ENCODE measurements around the gene LRRC34. TPM values are rescaled to one million over a fixed set of nuclear protein-coding genes. Genes with fewer than 3 reads are reported as not detected.

Gene LRRC34
- total and polyA plus RNA-seq, 4 experiments from 2014 or later, result 0.33 to 0.98 (median 0.42) TPM

- intact Hi-C loops (cut with micrococcal nuclease), result no loop called here
- no peak for DNase-seq
- H3K9me3 ChIP-seq (ENCODE audit: control insufficient read depth in 1 of 2, low read length in 2 of 2), result no peaks in the 10 kb centered on the region
- Mint-ChIP-seq H3K9me3 (no peaks in the 10 kb centered on the region), H3K4me1 (peaks cover 9 to 14% (median 10%) of the 10 kb centered on the region in 4 donors), H3K4me3 (no peak overlapping the region), H3K36me3 (no peaks in the 10 kb centered on the region), H3K27me3 (peaks cover 6% of the 10 kb centered on the region in 2 donors), H3K27ac (no peak overlapping the region)
- H3K27me3 ChIP-seq (ENCODE audit: insufficient read depth, low read length), result no peaks in the 10 kb centered on the region
- H3K4me3 ChIP-seq (ENCODE audit: low read length in 2 of 2), result no peak overlapping the region
- ChIA-PET CTCF (ENCODE audit: partially characterized antibody) (no interaction called here), POLR2A (ENCODE audit: partially characterized antibody) (interaction anchor here (0.9 kb wide), 1 partner anchor 10 kb away, joined by 4 read pairs; the partner anchor contains the start of gene TERC)
- H3K27ac ChIP-seq (ENCODE audit: low read depth, low read length), result no peak overlapping the region
- peaks cover 15% of the 10 kb centered on the region for H3K4me1 ChIP-seq (ENCODE audit: insufficient read depth, low read length)
- H3K36me3 ChIP-seq (ENCODE audit: insufficient read depth, low read length), result no peaks in the 10 kb centered on the region
Measured at GRCh38 chr3:169754711-169755110, 58.0 kb downstream of the LRRC34 start.

DNA sequence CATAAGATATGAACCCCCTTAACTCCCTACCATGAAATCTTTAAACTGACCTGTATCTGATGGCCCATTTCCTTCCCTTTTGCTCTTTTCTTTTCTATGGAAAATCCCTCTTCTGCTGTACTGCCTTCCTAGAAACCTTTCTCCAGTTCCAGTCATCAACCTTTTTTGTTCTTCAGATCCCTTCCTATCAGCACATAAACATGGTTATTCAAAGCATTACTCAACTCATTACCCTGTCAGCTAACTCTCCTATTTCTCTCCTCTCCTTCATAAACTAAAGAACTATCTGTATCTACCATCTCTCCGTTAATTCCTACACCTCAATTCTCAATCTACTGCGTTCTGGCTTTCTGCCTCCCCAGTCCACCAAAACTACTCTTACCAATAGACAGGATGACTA, 60.8 kb downstream of the LRRC34 start:
- Mint-ChIP-seq H3K9me3 (no peaks in the 10 kb centered on the region), H3K4me1 (peaks cover 0 to 4% (median 0%) of the 10 kb centered on the region in 4 donors), H3K36me3 (no peaks in the 10 kb centered on the region), H3K27ac (no peak overlapping the region), H3K4me3 (no peak overlapping the region), H3K27me3 (peaks cover 23% of the 10 kb centered on the region in 2 donors)
- ChIA-PET CTCF (ENCODE audit: partially characterized antibody) (no interaction called here), POLR2A (ENCODE audit: partially characterized antibody) (no interaction called here)
- H3K27ac ChIP-seq (ENCODE audit: low read depth, low read length), result no peak overlapping the region
- H3K9me3 ChIP-seq (ENCODE audit: control insufficient read depth in 1 of 2, low read length in 2 of 2), result no peaks in the 10 kb centered on the region
- intact Hi-C loops (cut with micrococcal nuclease), result no loop called here
- DNase-seq, result no peak
- H3K36me3 ChIP-seq (ENCODE audit: insufficient read depth, low read length), result no peaks in the 10 kb centered on the region
- H3K4me1 ChIP-seq (ENCODE audit: insufficient read depth, low read length), result no peaks in the 10 kb centered on the region
- H3K27me3 ChIP-seq (ENCODE audit: insufficient read depth, low read length), result no peaks in the 10 kb centered on the region
- no peak overlapping the region for H3K4me3 ChIP-seq (ENCODE audit: low read length in 2 of 2)

GRCh38 chr3:169750665-169751064, 62.0 kb downstream of the LRRC34 start:
- Histone ChIP-seq H3K27ac (ENCODE audit: low read depth, low read length) (no peak overlapping the region), H3K4me1 (ENCODE audit: insufficient read depth, low read length) (no peaks in the 10 kb centered on the region), H3K36me3 (ENCODE audit: insufficient read depth, low read length) (no peaks in the 10 kb centered on the region), H3K27me3 (ENCODE audit: insufficient read depth, low read length) (no peaks in the 10 kb centered on the region), H3K4me3 (ENCODE audit: low read length in 2 of 2) (no peak overlapping the region), H3K9me3 (ENCODE audit: control insufficient read depth in 1 of 2, low read length in 2 of 2) (no peaks in the 10 kb centered on the region)
- POLR2A ChIA-PET (ENCODE audit: partially characterized antibody), result no interaction called here
- Mint-ChIP-seq H3K27me3 (peaks cover 29 to 32% of the 10 kb centered on the region in 2 donors), H3K36me3 (no peaks in the 10 kb centered on the region), H3K4me1 (peaks cover 0 to 4% (median 0%) of the 10 kb centered on the region in 4 donors), H3K9me3 (no peaks in the 10 kb centered on the region), H3K4me3 (no peak overlapping the region), H3K27ac (no peak overlapping the region)
- DNase-seq, result no peak
- CTCF ChIA-PET (ENCODE audit: partially characterized antibody), result no interaction called here
- intact Hi-C loops (cut with micrococcal nuclease), result no loop called here

- no peak overlapping the region for H3K4me3 Mint-ChIP-seq
- Histone ChIP-seq H3K27me3 (ENCODE audit: insufficient read depth, low read length) (no peaks in the 10 kb centered on the region), H3K27ac (ENCODE audit: low read depth, low read length) (no peak overlapping the region), H3K4me1 (ENCODE audit: insufficient read depth, low read length) (no peaks in the 10 kb centered on the region), H3K36me3 (ENCODE audit: insufficient read depth, low read length) (no peaks in the 10 kb centered on the region), H3K4me3 (ENCODE audit: low read length in 2 of 2) (no peak overlapping the region), H3K9me3 (ENCODE audit: control insufficient read depth in 1 of 2, low read length in 2 of 2) (no peaks in the 10 kb centered on the region)
- CTCF ChIA-PET (ENCODE audit: partially characterized antibody), result no interaction called here
- H3K4me1 Mint-ChIP-seq, result peaks cover 0 to 4% (median 0%) of the 10 kb centered on the region in 4 donors
- H3K27me3 Mint-ChIP-seq, result peaks cover 29 to 31% of the 10 kb centered on the region in 2 donors
- no peaks in the 10 kb centered on the region for H3K9me3 Mint-ChIP-seq
- no peak overlapping the region for H3K27ac Mint-ChIP-seq
- DNase-seq, result no peak
- no peaks in the 10 kb centered on the region for H3K36me3 Mint-ChIP-seq
- intact Hi-C loops (cut with micrococcal nuclease), result loop anchor here (10.0 kb wide), 1 partner anchor 884 kb away; no protein-coding TSS in a partner anchor
- POLR2A ChIA-PET (ENCODE audit: partially characterized antibody), result no interaction called here
Measured at GRCh38 chr3:169748670-169749069, 64.0 kb downstream of the LRRC34 start.

DNA sequence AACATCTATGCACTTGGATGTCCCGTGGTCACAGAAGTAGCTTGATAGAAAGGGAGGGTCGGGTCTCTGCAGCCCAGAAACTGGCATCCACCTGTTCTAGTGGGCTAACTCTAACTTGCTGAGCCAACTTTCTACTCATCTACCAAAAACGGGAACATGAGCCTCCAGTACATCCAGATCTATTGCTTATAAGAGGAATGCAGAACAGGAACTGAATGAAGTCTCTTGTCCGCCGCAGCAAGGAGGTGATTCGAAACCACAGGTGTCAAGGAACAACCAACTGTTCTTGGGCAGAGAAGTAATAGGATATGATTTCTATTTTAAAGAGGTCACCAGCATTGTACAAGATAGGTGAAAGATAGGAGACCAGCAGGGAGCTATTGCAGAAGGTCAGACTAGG, 65.8 kb downstream of the LRRC34 start:
- Histone ChIP-seq H3K4me3 (ENCODE audit: low read length in 2 of 2) (no peak overlapping the region), H3K27me3 (ENCODE audit: insufficient read depth, low read length) (no peaks in the 10 kb centered on the region), H3K4me1 (ENCODE audit: insufficient read depth, low read length) (no peaks in the 10 kb centered on the region), H3K36me3 (ENCODE audit: insufficient read depth, low read length) (no peaks in the 10 kb centered on the region), H3K9me3 (ENCODE audit: control insufficient read depth in 1 of 2, low read length in 2 of 2) (no peaks in the 10 kb centered on the region), H3K27ac (ENCODE audit: low read depth, low read length) (no peak overlapping the region)
- H3K4me3 Mint-ChIP-seq, result no peak overlapping the region
- ChIA-PET POLR2A (ENCODE audit: partially characterized antibody) (no interaction called here), CTCF (ENCODE audit: partially characterized antibody) (no interaction called here)
- H3K27ac Mint-ChIP-seq, result no peak overlapping the region
- no peaks in the 10 kb centered on the region for H3K9me3 Mint-ChIP-seq
- no peaks in the 10 kb centered on the region for H3K36me3 Mint-ChIP-seq
- peaks cover 25 to 30% of the 10 kb centered on the region in 2 donors for H3K27me3 Mint-ChIP-seq
- intact Hi-C loops (cut with micrococcal nuclease), result loop anchor here (10.0 kb wide), 1 partner anchor 882 kb away; no protein-coding TSS in a partner anchor
- no peak for DNase-seq
- peaks cover 0 to 4% (median 0%) of the 10 kb centered on the region in 4 donors for H3K4me1 Mint-ChIP-seq

DNA sequence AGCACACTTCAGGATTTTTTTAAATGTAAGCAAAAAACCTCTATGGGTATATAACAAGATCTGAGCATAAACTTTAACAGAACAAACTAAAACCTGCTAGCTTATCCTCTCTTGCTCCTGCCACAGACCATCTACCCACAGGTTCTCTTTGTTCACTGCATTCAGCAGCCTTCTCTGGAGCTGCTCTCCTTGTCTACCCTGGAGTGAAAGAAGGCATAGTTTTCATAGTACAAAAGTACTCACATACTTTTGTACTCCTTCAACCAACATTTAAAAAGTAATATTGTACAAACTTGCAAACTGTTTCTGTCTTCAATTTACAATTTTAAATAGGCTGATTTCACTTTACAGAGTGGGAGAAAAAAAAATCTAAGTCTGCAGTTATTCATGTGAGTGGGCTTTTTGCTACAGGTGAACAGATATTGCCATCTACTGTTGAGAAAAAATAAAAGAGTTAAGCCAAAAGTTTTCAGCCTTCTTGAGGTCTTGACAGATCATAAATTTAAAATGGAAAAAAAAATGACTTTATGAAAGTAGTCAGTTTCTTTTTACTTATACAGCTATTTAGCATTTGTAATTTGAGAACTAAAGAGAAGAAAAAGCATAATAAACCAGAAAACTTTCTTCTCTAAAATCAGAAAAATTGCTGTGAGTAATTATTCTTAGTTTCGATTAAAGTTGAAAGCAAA, 68.2 kb downstream of the LRRC34 start:
- Histone ChIP-seq H3K27me3 (ENCODE audit: insufficient read depth, low read length) (no peaks in the 10 kb centered on the region), H3K4me3 (ENCODE audit: low read length in 2 of 2) (no peak overlapping the region), H3K27ac (ENCODE audit: low read depth, low read length) (no peak overlapping the region), H3K4me1 (ENCODE audit: insufficient read depth, low read length) (no peaks in the 10 kb centered on the region), H3K9me3 (ENCODE audit: control insufficient read depth in 1 of 2, low read length in 2 of 2) (no peaks in the 10 kb centered on the region), H3K36me3 (ENCODE audit: insufficient read depth, low read length) (no peaks in the 10 kb centered on the region)
- no peak overlapping the region for H3K27ac Mint-ChIP-seq
- ChIA-PET CTCF (ENCODE audit: partially characterized antibody) (interaction anchor here (1.2 to 1.9 kb wide), 2 partner anchors 597 to 879 kb away, joined by 4 to 5 read pairs; no protein-coding TSS in a partner anchor), POLR2A (ENCODE audit: partially characterized antibody) (no interaction called here)
- intact Hi-C loops (cut with micrococcal nuclease), result loop anchor here (5.0 to 10.0 kb wide), 2 partner anchors 597 to 880 kb away; no protein-coding TSS in a partner anchor
- no peak for DNase-seq
- H3K27me3 Mint-ChIP-seq, result peaks cover 23 to 29% of the 10 kb centered on the region in 2 donors
- no peaks in the 10 kb centered on the region for H3K36me3 Mint-ChIP-seq
- peaks cover 0 to 4% (median 0%) of the 10 kb centered on the region in 4 donors for H3K4me1 Mint-ChIP-seq
- no peak overlapping the region for H3K4me3 Mint-ChIP-seq
- no peaks in the 10 kb centered on the region for H3K9me3 Mint-ChIP-seq

All from CD4-positive, alpha-beta memory T cell (primary cell).